ENCODE measurements around the gene ELP2. TPM values are rescaled to one million over a fixed set of nuclear protein-coding genes. Genes with fewer than 3 reads are reported as not detected.
"Not testable (repeated sequence)": the region's sequence is repeated elsewhere in the genome, so short reads cannot be mapped to it uniquely, and the experiment has no call there.

Gene ELP2, protein sequence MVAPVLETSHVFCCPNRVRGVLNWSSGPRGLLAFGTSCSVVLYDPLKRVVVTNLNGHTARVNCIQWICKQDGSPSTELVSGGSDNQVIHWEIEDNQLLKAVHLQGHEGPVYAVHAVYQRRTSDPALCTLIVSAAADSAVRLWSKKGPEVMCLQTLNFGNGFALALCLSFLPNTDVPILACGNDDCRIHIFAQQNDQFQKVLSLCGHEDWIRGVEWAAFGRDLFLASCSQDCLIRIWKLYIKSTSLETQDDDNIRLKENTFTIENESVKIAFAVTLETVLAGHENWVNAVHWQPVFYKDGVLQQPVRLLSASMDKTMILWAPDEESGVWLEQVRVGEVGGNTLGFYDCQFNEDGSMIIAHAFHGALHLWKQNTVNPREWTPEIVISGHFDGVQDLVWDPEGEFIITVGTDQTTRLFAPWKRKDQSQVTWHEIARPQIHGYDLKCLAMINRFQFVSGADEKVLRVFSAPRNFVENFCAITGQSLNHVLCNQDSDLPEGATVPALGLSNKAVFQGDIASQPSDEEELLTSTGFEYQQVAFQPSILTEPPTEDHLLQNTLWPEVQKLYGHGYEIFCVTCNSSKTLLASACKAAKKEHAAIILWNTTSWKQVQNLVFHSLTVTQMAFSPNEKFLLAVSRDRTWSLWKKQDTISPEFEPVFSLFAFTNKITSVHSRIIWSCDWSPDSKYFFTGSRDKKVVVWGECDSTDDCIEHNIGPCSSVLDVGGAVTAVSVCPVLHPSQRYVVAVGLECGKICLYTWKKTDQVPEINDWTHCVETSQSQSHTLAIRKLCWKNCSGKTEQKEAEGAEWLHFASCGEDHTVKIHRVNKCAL
- 111 TPM for total RNA-seq

- DNase-seq (ENCODE audit: low spot score): peak; percentile 96
These were observed at the start of gene ELP2, which contains the start of gene SLC39A6 for GRCh38 chr18:36129300-36130038. TSS of gene ELP2 (plus strand) at chr18:36129899. CDS start at chr18:36129934, 35 bp downstream. TSS of gene SLC39A6 (minus strand) at chr18:36129340. CDS start at chr18:36127007, 2,333 bp downstream.

DNA sequence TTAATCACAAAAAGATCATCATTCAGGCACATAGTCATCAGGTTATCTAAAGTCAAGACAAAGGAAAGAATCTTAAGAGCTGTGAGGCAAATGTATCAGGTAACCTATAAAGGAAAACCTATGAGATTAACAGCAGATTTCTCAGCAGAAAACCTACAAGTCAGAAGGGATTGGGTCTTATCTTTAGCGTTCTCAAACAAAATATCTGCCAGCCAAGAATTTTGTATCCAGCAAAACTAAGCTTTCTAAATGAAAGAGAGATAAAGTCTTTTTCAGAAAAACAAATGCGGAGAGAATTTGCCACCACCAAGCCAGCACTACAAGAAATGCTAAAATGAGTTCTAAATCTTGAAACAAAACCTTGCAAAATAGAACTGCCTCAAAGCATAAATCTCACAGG lies 48.6 kb upstream of the ELP2 start:
- DNase-seq (ENCODE audit: low spot score): not testable (repeated sequence)

GRCh38 chr18:36083729-36084128 lies 46.0 kb upstream of the ELP2 start:
- DNase-seq (ENCODE audit: low spot score): no peak

GRCh38 chr18:36085195-36085594 lies 44.5 kb upstream of the ELP2 start:
- DNase-seq (ENCODE audit: low spot score): no peak

DNA sequence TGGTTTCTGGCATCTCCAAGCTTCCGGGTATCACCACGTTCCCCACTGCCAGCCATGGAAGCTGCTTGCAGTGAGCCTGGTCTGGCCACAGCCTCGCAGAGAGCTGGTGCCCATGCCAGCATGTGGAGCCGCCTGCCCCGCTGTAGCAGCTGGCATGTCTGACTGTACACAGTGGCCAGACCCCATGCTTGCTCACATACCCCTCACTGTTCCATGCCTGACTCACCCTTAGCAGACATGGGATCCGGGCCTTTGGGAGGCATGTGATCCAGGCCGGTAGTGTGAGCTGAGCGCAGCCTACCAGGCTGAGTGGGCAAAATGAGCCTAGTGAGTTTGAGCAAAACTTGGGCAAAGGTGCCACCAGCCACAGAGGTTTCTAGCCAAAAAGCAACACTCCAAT lies 43.5 kb upstream of the ELP2 start:
- no peak for DNase-seq (ENCODE audit: low spot score)

DNA sequence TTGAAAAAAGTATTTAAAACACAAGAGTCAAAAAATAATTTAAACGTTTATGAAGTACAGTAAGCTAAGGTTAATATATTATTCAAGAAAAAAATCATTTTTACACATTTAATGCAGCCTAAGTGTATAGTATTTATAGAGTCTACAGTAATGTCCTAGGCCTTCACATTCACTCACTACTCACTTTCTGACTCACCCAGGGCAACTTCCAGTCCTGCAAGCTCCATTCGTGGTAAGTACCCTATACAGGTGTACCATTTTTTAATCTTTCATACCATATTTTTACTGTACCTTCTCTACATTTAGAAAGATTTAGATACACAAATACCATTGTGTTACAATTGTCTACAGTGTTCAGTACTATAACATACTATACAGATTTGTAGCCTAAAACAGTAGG lies 41.4 kb upstream of the ELP2 start:
- DNase-seq (ENCODE audit: low spot score): no peak

DNA sequence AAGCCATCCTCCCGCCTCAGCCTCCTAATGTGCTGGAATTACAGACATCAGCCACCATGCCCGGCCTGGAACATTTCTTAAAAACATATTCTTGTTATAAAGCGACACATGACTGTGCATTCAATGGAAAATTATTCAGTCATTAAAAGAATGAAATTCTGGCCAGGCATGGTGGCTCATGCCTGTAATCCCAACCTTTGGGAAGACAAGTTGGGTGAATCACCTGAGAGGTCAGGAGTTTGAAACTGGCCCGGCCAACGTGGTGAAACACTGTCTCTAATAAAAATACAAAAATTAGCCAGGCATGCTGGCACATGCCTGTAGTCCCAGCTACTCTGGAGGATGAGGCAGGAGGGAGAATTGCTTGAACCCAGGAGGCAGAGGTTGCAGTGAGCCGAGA lies 40.7 kb upstream of the ELP2 start:
- DNase-seq (ENCODE audit: low spot score): no peak

- DNase-seq (ENCODE audit: low spot score): not testable (repeated sequence)
These were observed 37.6 kb upstream of the ELP2 start for GRCh38 chr18:36092116-36092515.

DNA sequence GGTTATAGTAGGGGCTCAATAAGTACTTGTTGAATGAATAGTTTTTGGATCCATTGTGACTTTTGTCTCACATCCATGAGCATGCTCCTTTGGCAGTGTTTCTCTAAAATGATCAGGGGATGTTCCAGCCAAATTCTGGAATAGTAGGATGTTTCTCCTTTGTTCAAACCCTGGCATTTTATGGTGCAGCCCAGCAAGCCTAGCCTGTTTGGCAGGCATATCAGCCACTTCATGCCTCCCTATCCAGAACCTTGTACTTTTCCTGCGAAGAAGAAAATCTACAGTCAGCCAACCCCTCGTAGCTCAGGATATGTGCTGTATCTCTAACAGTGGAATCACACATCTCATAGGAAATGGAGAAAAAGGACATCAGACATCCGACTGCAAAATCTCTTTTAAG lies 35.3 kb upstream of the ELP2 start:
- DNase-seq (ENCODE audit: low spot score): no peak

DNA sequence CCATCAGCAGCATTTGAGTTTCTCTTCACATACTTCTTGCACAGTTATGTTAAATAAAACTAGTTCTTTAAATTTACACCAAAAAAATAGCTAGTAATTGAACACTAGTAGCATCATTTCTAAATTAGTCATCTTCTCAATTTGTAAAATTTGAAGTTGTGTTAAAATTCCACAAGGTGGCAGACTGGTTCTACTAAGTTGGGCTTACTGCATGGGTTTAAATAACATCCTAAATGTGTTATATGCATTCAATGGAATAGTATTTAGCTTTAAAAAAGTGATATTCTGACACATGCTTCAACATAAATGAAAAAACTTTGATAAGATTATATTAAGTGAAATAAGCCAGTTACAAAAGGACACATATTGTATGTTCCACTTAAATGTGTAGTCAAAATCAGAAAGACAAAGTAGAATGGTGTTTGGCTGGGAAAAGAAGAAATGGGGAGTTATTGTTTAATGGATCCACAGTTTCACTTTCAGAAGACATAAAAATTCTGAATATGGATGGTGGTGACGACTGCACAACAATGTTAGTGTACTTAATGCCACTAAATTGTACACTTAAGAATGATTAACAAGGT lies 33.7 kb upstream of the ELP2 start:
- no peak for DNase-seq (ENCODE audit: low spot score)

GRCh38 chr18:36096955-36097354 lies 32.7 kb upstream of the ELP2 start:
- no peak for DNase-seq (ENCODE audit: low spot score)

- no peak for DNase-seq (ENCODE audit: low spot score)
These were observed 30.4 kb upstream of the ELP2 start for GRCh38 chr18:36099311-36099710.

GRCh38 chr18:36101943-36102342 lies 27.8 kb upstream of the ELP2 start:
- no peak for DNase-seq (ENCODE audit: low spot score)

- DNase-seq (ENCODE audit: low spot score): no peak
These were observed 24.9 kb upstream of the ELP2 start for GRCh38 chr18:36104749-36105148.

GRCh38 chr18:36107477-36107876 lies 22.2 kb upstream of the ELP2 start:
- DNase-seq (ENCODE audit: low spot score): no peak

DNA sequence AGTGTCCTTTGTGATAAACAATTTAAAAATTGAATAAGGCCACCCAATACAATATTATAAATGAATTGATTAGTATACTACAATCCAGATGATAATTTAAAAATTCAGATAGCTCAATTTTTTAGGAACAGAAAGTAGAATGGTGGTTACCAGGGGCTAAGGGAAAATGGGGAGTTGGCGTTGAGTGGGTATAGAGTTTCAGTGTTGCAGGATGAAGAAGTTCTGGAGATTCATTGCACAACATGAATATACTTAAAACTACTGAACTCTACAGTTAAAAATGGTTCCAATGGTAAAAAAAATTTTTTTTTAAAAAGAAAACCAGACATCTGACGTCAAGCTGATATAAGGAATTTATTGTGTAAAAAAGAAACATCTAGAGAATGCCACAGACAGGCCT lies 21.5 kb upstream of the ELP2 start:
- no peak for DNase-seq (ENCODE audit: low spot score)

DNA sequence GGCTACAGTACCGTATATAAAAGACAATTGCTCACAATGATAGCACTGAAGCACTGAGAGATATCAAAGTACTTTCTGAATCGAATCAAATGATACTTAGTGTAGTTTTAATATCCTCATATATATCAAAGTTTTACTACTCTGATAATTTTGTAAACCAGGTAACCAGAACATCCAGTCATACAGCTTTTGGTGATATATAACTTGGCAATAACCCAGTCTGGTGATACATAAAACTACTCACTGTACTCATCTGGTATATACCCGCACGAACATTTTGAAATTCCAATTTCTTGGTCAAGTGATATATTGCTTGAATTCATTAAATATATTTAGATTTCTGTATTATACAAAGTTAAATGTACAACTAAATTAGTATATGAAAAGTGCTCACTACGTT lies 21.1 kb upstream of the ELP2 start:
- DNase-seq (ENCODE audit: low spot score): no peak

DNA sequence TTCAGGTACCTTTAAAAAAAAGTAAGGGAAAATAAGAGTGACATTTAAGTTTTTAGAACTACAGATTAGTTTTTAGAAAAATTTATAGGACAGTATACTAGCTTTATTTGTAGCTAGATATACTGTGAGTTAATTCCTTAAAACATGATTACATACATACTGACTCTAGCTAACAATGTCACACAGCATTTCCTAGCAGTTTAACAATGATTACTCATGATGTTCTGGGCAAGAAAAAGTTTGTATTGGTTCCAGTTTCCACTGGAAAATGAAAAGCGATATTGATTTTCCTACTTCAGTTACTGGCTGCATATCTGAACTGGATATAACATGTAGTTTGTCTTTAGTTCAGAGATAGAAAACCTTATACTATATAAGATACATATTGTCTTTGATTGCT lies 20.0 kb upstream of the ELP2 start:
- DNase-seq (ENCODE audit: low spot score): no peak

GRCh38 chr18:36112302-36112701 lies 17.4 kb upstream of the ELP2 start:
- DNase-seq (ENCODE audit: low spot score): no peak

DNA sequence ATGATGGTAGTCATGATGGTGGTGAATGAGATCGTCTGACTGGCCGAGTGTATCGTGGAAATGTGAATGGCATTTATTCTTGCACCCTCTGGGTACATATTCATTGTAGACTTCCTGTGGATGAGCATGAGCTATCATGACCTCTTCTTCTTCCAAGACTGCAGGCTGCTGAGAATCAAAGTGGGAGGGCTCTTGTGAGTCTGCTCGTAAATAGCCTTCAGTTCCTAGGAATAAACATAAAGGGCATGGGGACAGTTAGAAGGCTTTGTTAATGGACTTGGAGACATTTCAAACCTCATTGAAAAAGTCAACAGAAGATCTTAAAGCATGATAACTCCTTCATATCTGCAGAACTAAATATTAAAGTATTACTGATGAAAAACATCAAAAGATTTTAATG lies 15.4 kb upstream of the ELP2 start:
- DNase-seq (ENCODE audit: low spot score): no peak

GRCh38 chr18:36114738-36115137 lies 15.0 kb upstream of the ELP2 start:
- no peak for DNase-seq (ENCODE audit: low spot score)

DNA sequence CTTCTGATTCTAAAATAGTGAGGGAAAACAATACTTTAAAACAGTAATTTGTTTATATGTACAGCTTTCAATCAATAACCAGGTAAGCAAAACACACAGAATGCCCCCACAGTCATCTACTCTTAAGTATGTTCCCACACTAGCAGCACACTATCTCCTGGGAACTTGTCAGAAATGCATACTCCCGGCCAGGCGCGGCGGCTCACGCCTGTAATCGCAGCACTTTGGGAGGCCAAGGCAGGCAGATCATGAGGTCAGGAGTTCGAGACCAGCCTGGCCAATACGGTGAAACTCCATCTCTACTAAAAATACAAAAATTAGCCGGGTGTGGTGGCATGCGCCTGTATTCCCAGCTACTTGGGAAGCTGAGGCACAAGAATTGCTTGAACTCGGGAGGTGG lies 12.9 kb upstream of the ELP2 start:
- DNase-seq (ENCODE audit: low spot score): not testable (repeated sequence)
